IPS-15b (cell line): ENCODE results near the gene ALDH4A1.

ENCODE experiments used
- H3K27me3 ChIP-seq: one replicate; pipeline ENCODE4 v1.6.1; 2013; ENCODE audit warnings: low read length; ENCODE audit not compliant: control insufficient read depth, insufficient read depth
- H3K36me3 ChIP-seq: one replicate; pipeline ENCODE4 v1.6.1; 2013; ENCODE audit warnings: low read length; ENCODE audit not compliant: control insufficient read depth, insufficient read depth
- H3K4me1 ChIP-seq: one replicate; pipeline ENCODE4 v1.6.1; 2013; ENCODE audit warnings: mild to moderate bottlenecking, low read length; ENCODE audit not compliant: control insufficient read depth, insufficient read depth
- H3K4me3 ChIP-seq: one replicate; pipeline ENCODE4 v1.5.1; 2013; ENCODE audit warnings: low read depth, low read length
- H3K9ac ChIP-seq: one replicate; pipeline ENCODE4 v1.6.1; 2013; ENCODE audit warnings: low read depth, mild to moderate bottlenecking, low read length
- H3K9me3 ChIP-seq: one replicate; pipeline ENCODE4 v1.6.1; 2013; ENCODE audit warnings: mild to moderate bottlenecking, low read length; ENCODE audit not compliant: control insufficient read depth, insufficient read depth

Gene ALDH4A1

DNA sequence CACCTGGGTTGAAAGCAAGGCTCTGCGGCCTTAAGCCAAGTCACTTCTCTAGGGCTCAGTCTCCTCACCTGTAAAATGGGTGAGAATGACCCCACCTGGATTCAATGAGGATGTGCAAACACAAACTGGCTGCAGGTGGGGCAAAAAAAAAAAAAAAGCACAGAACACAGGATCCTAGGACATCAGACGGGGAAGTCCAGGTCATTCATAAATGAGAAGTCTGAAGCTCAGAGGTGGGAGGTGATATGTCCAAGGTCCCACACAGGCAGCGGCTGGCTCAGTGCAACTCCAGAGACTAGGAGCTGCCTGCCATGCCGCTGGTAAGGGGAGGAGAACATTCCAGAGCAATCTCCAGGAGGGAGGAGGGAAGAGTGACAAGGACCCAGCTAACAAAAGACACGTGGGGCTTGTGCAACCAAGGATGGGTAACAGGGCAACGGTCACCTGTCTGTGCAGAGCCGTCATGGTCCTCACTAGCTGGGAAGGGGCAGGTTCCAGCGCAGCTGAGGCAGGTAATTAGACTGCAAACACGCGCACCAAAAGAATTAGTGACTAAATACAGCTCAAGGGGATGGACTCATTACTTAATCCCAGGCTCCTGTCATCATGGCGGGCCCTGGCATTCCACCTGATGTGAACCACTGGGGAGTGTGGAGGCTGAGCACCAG is 34.6 kb upstream of the ALDH4A1 start:
- Histone ChIP-seq H3K4me1 (peaks cover 18% of the 10 kb centered on the region), H3K9ac (no peak overlapping the region), H3K4me3 (no peak overlapping the region), H3K9me3 (no peaks in the 10 kb centered on the region), H3K36me3 (no peaks in the 10 kb centered on the region), H3K27me3 (no peaks in the 10 kb centered on the region)

DNA sequence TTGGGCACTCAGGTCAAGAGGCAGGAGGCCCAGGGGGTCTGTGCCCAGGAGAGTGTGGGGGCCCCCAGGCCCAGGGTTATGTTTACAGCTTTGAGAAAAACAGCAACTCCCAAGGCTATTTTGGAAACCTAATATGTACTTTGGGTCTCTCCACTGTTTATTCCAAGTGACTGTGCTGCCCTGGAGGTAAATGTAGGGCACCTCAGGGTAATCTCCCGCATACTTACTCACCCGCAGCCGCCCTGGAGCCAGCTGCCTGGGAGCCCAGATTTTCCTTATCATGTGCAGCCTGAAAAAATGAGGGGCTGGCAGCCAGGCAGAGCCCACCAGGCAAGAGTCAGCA is 34.1 kb upstream of the ALDH4A1 start:
- H3K9ac ChIP-seq = no peak overlapping the region
- peaks cover 16% of the 10 kb centered on the region for H3K4me1 ChIP-seq
- H3K9me3 ChIP-seq = no peaks in the 10 kb centered on the region
- no peaks in the 10 kb centered on the region for H3K27me3 ChIP-seq
- H3K36me3 ChIP-seq = no peaks in the 10 kb centered on the region
- H3K4me3 ChIP-seq = no peak overlapping the region

DNA sequence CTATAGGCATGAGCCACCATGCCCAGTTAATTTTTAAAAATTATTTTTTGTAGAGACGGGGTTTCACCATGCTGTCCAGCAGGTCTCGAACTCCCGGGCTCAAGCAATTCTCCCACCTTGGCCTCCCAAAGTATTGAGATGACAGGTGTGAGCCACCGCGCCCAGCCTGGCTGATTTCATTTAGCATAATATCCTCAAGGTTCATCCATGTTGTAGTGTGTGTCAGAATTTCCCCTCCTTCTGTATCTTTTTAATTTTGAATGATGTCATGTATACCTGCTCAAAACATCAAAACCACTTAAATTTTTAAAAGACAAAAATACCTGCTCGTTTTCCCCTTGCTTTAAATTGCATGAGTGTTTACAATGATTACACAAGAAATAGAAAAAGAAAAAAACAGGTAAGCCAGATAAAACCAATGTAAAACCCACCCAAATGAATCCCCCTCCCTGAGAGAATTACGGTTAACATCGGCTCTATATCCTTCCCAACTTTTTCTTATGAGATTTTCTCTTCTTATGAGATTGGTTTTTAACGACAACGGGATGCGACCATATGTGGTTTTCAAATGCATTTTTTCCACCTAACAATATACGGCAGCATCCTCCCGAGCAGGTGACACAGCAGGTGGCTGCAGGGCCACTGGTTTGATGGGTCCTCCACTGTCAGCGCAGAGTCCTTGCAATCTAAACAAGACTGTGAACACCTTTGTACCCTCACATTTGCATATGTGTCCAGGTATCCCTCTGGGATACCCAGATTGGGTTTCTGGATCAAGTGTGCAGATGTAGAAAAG is 32.0 kb upstream of the ALDH4A1 start:
- peaks cover 10% of the 10 kb centered on the region for H3K4me1 ChIP-seq

DNA sequence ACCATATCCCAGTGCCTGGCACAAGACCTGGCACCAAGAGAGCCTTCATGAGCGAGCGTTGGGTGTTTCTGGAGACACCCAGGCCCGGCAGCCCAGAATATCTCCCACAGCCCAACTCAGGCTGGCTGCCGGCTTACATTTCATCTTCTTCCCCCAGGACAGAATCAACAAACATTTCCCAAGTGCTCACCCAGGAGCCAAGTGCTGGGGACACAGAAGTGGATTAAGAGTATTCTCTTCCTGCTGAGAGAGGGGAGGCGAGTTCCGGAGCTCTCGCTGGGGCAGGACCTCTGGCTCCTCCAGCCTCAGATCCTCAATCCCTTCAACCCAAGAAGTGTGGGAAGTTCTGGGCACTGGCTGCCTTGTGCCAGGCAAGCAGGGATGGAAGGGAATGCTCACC is 30.5 kb upstream of the ALDH4A1 start:
- Histone ChIP-seq H3K27me3 (no peaks in the 10 kb centered on the region), H3K36me3 (no peaks in the 10 kb centered on the region), H3K9me3 (no peaks in the 10 kb centered on the region), H3K4me3 (no peak overlapping the region), H3K9ac (no peak overlapping the region), H3K4me1 (peaks cover 10% of the 10 kb centered on the region)

More for the DNA sequence above, 32.0 kb upstream of the ALDH4A1 start:
- H3K9ac ChIP-seq = no peak overlapping the region
- no peak overlapping the region for H3K4me3 ChIP-seq
- no peaks in the 10 kb centered on the region for H3K36me3 ChIP-seq
- H3K9me3 ChIP-seq = no peaks in the 10 kb centered on the region
- H3K27me3 ChIP-seq = no peaks in the 10 kb centered on the region

DNA sequence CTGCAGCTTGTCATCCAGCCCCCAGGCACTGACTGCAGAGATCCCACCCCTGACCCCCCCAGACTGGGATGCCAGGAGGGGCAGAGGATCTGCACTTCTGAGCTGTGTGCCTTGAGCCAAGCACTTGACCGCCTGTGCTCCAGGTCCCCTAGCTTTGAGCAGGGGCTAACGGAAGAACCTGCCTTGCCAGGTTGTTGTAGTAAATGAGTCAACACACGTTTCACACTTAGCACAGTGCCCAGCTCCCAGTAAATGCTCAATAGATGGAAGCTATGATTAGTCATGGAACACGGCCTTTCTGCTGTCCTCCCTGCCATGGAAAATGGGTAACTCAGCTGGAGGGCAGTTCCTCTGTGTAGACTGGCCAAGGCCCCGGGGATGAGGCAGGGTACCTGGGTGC is 30.0 kb upstream of the ALDH4A1 start:
- Histone ChIP-seq H3K4me1 (peaks cover 10% of the 10 kb centered on the region), H3K36me3 (no peaks in the 10 kb centered on the region), H3K4me3 (no peak overlapping the region), H3K9me3 (no peaks in the 10 kb centered on the region), H3K9ac (no peak overlapping the region), H3K27me3 (no peaks in the 10 kb centered on the region)

DNA sequence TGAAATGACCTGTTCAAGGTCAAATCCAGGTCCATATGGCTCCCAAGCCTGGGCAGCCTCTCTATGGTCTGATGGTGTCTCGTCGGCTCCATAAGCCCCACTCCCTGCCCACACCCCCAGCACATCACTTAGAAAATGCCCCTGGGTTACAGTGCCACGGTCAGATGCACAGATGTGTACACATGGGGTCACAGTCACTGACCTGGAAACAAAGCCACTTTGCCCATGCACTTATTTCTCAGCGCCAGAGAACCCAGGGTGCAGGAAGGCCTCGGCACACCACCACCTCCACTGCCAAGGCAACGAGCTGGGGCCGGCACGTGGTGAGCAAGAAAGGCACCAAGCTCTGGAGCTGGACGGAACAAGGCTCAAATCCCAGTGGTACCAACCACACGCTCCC is 29.4 kb upstream of the ALDH4A1 start:
- H3K9me3 ChIP-seq = no peaks in the 10 kb centered on the region
- H3K4me1 ChIP-seq = peaks cover 10% of the 10 kb centered on the region
- H3K4me3 ChIP-seq = no peak overlapping the region
- H3K36me3 ChIP-seq = no peaks in the 10 kb centered on the region
- H3K27me3 ChIP-seq = no peaks in the 10 kb centered on the region
- no peak overlapping the region for H3K9ac ChIP-seq

DNA sequence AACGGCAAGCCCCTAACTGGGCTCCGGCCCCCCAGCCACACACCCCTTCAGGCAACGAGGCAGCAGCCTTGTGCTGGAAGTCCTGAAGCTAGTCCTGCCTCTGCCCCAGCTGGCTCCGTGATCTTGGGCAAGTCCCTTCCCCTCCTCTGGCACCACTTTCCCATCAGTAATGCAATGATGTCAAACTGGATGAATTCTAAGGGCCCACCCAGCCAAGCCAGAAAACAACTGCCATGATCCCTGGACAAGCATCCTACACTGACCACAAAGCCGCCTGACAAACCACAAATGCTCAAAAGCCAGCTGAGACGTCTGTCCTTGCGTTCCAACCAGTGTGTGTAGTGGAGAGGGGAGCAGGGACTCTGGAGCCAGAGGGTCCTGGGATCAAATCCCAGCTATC is 27.3 kb upstream of the ALDH4A1 start:
- Histone ChIP-seq H3K4me1 (peaks cover 5% of the 10 kb centered on the region), H3K4me3 (no peak overlapping the region), H3K9ac (no peak overlapping the region), H3K27me3 (no peaks in the 10 kb centered on the region), H3K9me3 (no peaks in the 10 kb centered on the region), H3K36me3 (no peaks in the 10 kb centered on the region)

DNA sequence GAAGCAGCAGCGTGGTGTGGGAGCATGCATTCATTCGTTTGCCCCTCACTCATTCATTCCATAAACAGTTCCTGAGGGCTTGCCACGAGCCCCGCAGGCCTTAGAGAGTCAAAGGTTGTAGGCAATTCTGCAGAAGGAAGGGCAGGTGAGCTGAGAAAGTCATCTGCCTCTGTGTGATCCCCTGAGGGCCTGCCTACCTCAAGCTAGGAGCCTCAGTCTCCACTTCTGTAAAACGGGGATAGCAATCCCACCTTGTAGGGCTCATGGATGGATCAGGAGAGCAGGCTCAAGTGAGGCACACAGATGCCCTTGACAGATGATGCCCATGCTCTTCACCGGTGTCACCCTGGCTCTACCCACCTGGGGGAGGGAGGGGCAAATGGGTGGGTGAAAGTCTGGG is 26.6 kb upstream of the ALDH4A1 start:
- no peak overlapping the region for H3K4me3 ChIP-seq
- peaks cover 4% of the 10 kb centered on the region for H3K4me1 ChIP-seq
- H3K9me3 ChIP-seq = no peaks in the 10 kb centered on the region
- H3K27me3 ChIP-seq = no peaks in the 10 kb centered on the region
- no peak overlapping the region for H3K9ac ChIP-seq
- H3K36me3 ChIP-seq = no peaks in the 10 kb centered on the region

DNA sequence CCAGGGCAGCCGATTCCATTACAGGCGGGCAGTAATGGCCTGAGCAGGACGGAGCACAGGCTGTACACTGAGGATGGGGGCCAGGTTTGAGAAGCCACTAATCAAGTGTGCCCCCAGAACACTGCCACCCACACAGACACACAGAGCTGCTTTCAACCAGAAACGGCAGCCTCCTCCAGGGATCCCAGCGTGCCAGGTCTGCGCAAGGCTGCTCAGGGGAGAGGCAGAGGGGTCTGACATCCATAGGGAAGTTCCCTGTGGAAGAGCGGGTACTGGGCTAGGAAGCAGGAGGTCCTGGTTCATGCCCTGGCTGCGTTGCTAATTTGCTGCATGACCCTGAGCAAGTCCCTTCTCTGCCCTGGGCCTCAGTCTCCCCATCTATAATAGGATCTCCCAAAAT is 26.1 kb upstream of the ALDH4A1 start:
- Histone ChIP-seq H3K36me3 (no peaks in the 10 kb centered on the region), H3K4me3 (no peak overlapping the region), H3K9me3 (no peaks in the 10 kb centered on the region), H3K27me3 (no peaks in the 10 kb centered on the region), H3K4me1 (peaks cover 4% of the 10 kb centered on the region), H3K9ac (no peak overlapping the region)

DNA sequence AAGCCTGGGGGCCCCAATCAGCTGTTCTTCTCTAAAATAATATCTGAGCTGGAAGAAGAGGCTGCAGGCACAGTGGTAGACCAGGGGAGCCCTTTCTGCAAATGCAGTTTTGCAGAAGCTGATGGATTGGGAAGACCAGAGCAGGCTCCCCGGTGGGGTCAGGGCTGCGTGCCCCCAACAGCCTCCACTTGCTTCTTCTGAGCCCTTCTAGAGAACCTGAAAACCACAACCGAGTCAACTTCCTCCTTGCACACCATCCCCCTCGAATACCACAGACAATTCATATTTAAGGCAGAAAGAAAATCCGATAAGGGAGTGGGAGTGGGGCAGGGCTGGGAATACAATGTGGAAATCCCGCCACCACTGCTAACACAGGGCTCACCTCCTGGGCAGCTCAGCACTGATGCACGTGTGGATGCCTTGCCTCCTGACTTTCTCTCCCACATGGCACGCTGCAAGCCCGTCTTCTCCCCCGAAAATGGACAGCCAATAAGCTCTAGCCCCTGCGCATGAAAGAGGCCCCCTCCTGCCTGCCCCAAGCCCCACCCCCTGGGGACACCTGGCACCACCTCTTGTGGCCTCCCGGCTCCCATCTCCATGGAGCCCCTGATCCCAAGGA is 25.4 kb upstream of the ALDH4A1 start:
- H3K4me1 ChIP-seq = peaks cover 4% of the 10 kb centered on the region
- H3K9me3 ChIP-seq = no peaks in the 10 kb centered on the region
- H3K9ac ChIP-seq = no peak overlapping the region
- no peaks in the 10 kb centered on the region for H3K27me3 ChIP-seq
- H3K36me3 ChIP-seq = no peaks in the 10 kb centered on the region
- H3K4me3 ChIP-seq = no peak overlapping the region

DNA sequence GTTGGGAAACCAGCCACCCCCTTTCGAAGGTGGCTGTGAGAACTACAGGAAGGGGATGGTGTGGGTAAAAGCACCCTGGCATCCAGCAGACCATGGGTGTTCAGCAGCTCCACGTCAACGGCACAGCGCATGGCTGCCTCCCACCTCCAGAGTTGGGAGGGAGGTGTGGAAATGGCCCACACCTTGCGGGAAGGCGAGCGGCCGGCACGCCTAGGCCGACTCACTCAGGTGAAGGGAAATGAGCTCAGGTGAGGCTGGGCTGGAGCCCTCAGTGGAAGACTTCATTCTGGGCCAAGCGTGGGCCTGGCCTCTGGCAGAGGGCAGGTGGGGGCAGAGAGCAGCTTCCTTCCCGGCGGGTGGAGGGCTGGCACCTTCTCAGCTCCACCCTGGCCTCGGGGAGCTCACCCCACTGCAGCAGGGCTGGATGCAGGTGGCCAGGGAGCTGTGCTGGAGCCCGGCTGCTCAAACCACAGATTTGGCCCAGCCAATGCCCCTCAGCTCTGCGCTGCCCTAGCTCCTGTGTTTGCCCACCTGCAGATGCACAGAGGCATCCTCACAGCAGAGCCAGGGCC is 24.8 kb upstream of the ALDH4A1 start:
- no peaks in the 10 kb centered on the region for H3K36me3 ChIP-seq
- no peak overlapping the region for H3K4me3 ChIP-seq
- H3K9ac ChIP-seq = no peak overlapping the region
- no peaks in the 10 kb centered on the region for H3K9me3 ChIP-seq
- no peaks in the 10 kb centered on the region for H3K27me3 ChIP-seq
- peaks cover 4% of the 10 kb centered on the region for H3K4me1 ChIP-seq
